GM21576 (cell line): ENCODE data around the gene TCEAL1.
A peak's percentile ranks its signal among the peaks of the same experiment; 100 is the strongest.
"Not testable (repeated sequence)": the region's sequence is repeated elsewhere in the genome, so short reads cannot be mapped to it uniquely, and the experiment has no call there.

Source experiments
- ATAC-seq: cut with Tn5 transposase; IDR thresholded peaks from one replicate; pipeline ENCODE4 v1.9.1; 2021; ENCODE audit warnings: mild to moderate bottlenecking, moderate library complexity; ENCODE audit not compliant: unreplicated experiment

TCEAL1 gene, protein sequence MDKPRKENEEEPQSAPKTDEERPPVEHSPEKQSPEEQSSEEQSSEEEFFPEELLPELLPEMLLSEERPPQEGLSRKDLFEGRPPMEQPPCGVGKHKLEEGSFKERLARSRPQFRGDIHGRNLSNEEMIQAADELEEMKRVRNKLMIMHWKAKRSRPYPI

DNA sequence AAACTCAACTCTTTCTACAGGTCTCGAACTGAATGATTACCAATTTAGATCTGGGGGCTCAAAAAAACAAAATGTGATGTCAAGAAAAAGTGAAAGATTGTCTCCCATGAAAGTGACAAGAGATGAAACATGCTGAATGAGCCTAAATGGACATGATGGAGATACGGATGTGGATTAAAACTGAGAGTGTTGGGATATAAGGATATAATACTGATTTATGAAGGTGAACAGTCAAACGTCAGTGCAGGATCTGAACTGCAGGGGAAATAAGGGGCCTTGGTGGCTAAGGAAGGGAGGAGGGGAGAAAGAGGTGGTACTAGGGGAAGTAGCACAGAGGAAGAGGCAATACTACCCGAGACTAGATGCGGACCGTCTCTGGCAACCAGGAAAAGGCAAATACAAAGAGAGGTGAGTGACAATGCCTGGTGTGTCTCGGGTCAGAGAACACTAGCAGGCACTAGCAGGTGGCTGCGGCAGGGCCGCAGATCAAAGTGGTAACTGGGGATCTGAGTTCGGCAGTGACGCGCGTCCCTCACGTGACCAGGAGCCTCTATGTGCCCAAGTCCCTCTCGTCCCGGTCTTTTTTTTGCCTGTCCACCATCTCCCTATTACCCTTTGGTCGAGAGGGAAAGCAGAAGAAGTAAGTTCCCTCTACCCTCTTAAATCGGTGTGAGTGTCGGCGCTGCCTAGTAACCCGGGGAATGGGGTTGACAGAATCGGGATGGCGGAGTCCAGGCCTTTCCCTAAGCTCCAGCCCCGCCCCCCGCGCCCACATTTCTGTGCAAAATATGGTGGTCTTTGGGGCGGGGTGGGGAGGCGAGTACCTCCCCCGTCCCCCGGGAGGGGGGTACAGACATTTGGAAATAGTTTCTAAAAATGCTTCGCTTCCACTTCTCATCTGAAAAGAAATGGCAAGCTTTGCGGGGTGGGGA, at the start of gene TCEAL1:
TCEAL1 (plus strand) TSS at position 590 of the 932 bp plus-strand sequence. CDS start 942 bp downstream, outside the sequence.
- peak; percentile 54 for ATAC-seq

DNA sequence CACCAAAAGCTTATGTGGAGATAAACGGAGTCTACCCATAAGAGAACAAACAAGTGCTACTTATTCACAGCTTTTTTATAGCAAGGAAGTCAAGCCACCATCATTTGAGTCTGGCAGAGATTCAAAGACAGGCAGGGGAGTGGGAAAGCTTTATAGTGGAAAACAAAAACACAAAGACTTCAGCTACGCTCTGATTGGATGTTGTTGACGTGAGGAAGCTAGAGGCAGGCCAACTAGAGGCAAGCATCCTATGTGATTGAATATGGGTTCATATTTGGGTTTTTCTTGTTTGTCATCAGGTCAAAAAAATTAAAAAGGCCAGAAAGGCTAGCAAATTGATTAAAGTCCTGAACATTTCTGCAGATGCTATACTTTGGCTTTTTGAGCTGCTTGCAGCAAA, 44.2 kb upstream of the TCEAL1 start:
- ATAC-seq, result no peak

DNA sequence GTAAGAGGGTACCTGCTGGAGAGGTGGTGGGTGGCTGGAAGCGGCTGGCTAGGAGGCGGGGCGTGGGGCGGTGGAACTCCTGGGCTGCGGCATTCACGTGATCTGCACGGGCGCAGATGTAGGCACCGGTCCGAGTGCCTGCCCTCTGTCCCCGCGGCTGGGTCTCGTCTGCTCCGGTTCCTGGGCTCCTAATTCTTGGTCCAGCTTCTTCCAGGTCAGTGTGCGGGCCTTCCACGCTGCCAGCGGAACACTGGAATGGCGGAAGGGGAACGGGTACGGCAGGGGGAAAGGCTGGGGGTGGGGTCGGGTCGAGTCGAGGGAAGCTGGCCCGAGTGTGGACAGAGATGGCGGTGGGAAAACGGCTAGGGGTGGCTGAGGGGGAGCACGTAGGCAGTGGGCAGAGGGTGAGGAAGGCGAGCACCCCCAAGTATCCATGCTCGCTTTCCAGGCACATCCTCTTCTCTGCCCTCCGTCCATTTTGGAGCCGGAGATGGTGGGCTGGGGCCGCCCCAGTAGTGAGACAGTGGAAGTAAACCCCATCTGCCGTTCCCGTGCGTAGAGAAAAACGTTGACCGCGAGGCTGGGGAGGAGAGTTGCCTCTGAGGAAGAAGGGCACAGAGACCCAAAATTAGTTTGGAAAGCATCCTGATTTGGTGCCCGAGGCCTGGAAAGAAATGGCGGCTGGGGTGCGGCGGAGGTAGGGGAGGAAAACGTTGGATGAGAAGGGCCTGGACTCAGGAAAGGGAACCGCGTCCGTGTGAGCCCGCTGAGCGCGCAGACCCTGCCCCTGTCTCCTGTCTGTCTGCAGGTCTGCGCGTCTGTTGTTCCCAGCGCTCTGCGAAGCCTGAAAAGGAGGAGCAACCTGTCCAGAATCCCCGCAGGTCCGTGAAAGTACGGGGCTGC, 43.1 kb upstream of the TCEAL1 start, which contains the start of gene TCEAL4:
TCEAL4 (plus strand) TSS at position 105 of the 903 bp plus-strand sequence. CDS start 1,161 bp downstream, outside the sequence.
- peak; percentile 84 for ATAC-seq

DNA sequence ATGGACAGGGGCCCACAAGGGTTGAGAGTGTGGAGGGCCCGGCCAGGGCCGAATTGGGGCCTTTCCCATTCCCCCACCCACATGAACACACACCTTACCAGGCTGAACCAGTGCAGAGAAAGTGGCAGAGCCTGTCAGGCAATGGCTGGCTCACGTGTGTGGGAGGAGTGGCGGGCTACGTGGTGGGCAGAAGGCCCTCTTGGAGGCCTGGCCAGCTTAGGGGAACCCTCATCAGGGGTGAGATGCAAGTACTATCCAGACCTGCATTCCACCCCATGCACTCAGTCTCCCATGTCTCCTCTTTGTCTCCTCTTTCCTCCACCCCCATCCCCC, 42.5 kb upstream of the TCEAL1 start:
- ATAC-seq, result peak; percentile 29

DNA sequence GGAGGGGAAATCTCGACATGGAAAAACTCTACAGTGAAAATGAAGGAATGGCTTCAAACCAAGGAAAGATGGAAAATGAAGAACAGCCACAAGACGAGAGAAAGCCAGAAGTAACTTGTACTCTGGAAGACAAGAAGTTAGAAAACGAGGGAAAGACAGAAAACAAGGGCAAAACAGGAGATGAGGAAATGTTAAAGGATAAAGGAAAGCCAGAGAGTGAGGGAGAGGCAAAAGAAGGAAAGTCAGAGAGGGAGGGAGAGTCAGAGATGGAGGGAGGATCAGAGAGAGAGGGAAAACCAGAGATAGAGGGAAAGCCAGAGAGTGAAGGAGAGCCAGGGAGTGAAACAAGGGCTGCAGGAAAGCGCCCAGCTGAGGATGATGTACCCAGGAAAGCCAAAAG, 42.1 kb upstream of the TCEAL1 start:
- no peak for ATAC-seq

DNA sequence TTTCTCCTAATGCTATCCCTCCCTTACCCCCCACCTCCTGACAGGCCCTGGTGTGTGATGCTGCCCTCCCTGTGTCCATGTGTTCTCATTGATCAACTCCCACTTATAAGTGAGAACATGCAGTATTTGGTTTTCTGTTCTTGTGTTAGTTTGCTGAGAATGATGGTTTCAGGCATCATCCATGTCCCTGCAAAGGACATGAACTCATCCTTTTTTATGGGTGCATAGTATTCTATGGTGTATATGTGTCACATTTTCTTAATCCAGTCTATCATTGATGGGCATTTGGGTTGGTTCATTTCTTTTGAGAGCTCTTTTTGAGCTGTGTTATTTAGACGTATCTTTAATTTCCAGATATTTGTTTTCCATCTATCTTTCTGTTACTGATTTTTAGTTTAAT, 36.5 kb upstream of the TCEAL1 start:
- ATAC-seq, result not testable (repeated sequence)

DNA sequence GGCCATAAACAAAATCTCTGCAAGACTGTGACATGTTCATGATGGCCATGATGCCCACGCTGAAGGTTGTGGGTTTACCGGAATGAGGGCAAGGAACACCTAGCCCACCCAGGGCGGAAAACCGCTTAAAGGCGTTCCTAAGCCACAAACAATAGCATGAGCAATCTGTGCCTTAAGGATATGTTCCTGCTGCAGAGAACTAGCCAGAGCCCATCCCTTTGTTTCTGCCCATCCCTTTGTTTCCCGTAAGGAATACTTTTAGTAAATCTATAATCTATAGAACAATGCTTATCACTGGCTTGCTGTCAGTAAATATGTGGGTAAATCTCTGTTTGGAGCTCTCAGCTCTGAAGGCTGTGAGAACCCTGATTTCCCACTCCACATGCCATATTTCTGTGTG, 33.6 kb upstream of the TCEAL1 start:
- ATAC-seq, result not testable (repeated sequence)

DNA sequence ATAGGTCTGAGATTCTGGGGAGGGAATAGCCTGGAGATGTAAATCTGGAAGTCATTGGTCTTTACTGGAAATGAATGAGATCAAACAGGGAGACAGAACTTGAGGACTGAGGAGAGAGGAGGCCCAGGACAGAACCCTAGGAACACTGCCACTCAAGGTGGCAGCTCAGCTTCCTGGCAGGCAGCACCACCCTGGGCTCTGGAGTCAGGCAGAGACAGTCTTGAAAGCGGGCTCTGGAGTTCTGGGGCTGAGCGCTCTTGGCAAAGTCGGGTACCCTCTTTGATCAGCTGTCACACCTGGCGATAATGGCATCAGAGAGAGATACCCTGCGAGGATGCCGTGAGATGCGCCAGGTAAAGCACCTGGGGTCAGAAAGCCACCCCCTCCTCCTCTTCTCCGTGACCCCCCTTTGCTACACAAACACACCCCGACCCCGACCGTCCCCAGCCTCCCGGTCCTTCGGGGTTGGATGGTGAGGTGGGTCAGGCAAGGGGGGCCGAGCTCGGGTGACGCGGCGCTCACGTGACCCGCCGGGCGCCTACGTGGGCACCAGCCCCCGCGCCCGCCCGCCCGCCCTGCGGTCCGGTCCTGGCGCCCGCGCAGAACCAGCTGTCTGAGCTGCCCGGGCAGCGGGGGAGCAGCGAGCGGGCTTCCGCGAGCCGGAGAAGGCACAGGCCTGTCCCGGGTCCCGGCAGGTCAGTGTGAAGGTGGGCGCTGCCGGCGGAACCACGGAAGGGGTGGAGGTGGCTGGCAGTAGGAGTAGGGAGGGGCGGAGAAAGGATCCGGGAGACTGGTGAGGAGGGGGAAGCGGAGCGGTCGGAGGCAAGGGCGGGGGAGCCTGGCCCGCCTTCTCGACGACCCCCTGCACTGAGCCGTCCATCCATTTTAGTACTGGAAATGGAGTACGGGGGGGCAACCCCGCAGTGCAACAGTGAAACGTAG, 21.1 kb upstream of the TCEAL1 start, which contains the start of gene TCEAL3:
TCEAL3 (plus strand) TSS at position 600 of the 942 bp plus-strand sequence. CDS start 1,102 bp downstream, outside the sequence.
- peak; percentile 78 for ATAC-seq

DNA sequence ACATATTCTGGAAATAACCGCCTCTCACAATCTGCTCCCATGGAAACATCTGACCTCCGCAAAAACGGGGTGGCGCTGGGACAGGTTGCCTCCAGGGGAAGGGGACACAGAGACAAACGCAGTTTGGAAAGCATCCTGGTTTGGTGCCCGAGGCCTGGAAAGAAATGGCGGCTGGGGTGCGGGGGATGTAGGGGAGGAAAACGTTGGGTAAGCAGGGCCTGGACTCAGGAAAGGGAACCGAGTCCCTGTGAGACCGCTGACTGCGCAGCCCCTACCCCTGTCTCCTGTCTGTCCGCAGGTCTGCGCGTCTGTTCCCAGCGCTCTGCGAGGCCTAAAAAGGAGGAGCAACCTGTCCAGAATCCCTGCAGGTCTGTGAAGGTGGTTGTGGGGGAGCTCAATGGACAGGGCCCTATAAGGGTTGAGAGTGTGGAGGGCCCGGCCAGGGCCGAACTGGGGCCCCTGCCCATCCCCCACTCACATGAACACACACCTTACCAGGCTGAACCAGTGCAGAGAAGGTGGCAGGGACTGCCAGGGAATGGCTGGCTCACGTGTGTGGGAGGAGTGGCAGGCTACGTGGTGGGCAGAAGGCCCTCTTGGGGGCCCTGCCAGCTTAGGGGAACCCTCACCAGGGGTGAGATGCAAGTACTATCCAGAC, 20.3 kb upstream of the TCEAL1 start:
- peak; percentile 11 for ATAC-seq

DNA sequence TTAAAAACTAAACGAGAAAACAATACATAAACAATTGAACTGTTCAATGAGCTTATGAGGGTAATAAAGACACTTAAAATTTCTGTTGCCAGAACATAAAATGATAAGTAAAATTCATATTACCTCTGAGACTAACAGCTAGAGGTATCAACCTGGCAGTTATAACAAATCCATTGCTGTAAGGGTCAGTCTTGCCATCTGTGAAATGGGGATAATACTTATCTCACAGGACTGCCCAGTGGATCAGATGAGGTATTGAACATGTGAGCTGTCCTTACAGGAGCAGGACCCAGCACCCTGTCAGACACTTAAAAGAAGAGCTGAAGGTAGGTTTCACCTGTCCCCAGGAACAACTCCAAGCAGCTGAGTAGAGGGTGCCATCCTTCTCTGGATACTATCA, 18.5 kb upstream of the TCEAL1 start:
- ATAC-seq, result no peak

DNA sequence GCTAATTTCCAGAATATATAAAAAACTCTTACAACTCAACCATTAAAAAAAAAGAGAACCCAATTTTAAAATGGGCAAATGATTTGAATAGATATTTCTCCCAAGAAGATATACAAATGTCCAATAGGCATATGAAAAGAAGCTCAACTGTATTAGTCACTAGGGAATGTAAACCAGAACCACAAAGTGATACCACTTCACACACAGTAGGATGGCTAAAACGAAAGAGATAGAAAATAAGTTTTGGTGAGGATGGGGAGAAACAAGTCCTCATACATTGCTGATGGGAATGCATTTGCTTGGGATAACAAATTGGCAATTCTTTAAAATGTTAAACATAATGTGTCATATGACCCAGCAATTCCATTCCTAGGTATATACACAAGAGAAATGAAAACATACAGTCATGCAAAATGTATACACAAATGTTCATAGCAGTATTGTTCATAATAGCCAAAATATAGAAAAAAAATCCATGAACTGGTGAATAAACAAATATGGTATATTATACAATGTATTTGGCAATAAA, 15.3 kb upstream of the TCEAL1 start:
- ATAC-seq, result no peak

DNA sequence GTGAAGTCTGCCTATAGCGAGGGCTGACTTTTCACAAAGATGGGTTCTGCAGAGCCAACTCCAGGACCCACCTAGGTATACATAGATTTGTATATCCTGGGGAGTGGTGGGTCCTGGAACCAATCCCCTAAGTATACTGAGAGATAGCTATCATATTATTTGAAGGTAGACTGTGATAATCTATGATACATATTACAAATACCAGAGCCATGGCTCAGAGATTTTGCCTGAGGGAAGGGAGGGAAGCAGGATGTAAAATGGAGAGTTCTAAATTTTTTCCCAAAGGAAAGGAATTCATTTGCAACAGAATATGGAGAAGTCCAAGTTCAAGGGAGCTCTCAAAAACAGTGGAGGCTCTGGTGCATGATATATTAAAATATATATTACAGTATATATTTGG, 13.8 kb upstream of the TCEAL1 start:
- no peak for ATAC-seq

DNA sequence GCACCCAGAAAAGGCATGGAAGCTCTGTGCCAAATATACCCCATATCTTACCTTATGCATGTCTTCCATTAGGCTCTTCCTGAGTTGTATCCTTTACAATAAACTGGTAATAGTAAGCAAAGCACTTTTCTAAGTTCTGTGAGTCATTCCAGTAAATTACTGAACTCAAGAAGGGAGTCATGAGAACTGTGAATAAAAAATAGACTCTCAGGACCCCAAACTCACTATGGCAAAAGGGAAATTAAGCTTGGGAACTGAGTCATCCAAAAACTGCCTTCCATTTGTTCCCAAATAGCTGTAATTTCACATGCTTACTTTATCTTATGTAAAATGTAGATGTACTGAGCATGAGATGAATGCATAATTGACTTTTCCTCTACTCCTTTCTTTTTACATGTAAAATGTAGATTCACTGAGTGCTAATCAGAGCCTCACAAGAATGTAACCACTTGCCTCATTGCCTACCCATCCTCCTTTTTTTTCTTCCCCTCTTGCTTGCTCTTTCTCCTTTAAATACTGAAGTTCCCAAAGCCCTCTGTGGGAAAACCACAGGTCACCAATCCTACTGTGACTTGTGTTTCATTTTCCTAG, 12.9 kb upstream of the TCEAL1 start:
- ATAC-seq, result no peak

DNA sequence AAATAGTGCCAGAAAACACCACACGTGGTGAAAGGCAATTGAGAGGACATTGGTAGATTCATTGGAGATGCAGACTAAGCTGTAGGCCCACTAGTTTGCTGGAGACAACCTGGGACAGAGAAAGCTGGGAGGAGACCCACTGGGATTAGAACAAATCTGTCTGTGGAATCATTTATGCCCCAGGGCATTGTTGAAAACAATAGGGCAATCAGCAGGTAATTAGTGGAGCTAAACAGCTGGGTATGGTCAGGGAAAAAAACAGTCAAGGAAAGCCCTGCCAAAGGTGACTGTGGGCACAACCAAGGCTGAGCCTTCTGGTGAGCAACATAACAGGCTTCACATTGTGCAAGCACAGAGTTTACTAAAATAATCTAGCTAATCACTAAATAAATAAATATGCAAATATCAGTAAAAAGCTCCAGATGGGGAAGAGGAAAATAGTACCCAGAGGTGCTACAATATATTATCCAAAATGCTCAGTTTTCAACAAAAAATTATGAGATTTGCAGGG, 12.0 kb upstream of the TCEAL1 start:
- ATAC-seq, result no peak

DNA sequence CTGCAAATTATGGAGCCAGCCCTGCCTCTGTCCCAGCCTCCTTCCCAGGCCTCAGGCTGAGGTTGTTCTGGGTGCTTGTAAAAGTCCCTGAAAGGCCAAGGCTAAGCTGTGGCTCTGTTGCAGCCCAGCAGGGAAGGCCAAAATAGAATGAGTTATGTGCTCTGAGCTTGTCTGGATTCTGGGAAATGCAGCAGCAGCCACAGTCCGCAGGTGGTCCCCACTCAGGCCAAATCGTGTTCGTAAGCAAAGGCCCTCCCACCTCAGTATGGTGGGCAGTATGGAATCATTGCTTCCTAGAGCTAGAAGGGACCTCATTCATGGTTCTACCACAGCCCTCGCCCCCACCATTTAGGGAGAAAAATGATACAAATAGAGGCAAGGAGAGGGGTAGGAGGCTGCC, 4.7 kb upstream of the TCEAL1 start:
- ATAC-seq, result no peak

DNA sequence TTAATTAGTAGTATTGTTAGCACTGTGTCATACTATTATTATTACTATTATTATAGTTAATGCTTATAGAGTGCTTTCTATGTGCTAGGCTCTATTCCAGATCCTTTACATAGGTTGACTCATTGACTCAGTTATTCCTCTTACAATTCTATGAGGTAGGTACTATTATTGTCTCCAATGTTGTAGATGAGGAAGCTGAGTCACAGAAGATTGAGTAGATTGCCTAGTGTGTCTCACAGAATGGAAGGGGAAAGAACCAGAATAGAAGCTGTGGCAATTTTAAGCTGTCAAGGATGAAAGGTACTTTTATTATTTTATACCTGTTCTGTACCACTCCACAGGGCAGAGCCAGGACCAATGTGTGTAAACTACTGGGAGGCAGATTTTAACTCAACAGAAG, 1.9 kb upstream of the TCEAL1 start:
- no peak for ATAC-seq

DNA sequence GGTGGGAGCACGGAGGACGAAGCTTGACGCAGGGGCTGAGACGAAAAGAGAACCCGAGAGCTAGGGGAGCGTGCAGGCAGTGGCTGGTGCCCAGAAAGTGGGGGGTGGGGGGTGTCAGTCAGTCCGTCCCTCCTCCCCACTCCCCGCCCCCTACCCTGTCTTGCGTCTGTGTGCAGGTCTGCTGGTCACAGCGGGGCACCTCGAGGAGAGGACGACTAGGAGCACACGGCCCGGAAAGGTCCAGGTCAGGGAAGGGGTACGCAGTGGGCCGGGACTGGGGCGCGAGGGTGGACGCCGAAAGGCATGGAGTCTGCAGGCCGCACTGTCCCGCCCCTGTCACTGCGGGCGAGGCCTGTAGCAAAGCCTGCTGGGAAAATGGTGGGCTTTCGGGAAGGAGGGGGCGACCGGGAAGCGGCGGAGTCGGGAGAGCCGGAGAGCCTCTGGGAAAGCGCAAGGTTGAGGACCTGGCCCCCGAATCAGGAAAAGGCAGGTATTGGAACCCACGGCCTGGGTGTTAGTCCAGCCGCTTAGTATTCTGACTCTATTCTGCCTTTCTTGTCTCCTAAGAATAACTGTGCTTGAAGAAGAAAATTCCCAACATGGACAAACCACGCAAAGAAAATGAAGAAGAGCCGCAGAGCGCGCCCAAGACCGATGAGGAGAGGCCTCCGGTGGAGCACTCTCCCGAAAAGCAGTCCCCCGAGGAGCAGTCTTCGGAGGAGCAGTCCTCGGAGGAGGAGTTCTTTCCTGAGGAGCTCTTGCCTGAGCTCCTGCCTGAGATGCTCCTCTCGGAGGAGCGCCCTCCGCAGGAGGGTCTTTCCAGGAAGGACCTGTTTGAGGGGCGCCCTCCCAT, 769 bp downstream of the TCEAL1 start:
- peak; percentile 41 for ATAC-seq

DNA sequence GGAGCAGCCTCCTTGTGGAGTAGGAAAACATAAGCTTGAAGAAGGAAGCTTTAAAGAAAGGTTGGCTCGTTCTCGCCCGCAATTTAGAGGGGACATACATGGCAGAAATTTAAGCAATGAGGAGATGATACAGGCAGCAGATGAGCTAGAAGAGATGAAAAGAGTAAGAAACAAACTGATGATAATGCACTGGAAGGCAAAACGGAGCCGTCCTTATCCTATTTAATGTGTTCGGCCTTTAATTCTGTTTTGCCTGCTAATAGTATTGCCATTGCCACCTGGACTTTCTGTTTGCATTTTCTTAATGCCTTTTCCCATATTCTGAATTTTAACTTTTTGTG, 1.4 kb downstream of the TCEAL1 start:
- ATAC-seq, result no peak
